Left hindlimb (tissue), 1 donor: ENCODE results near the gene CRELD1.
A peak's percentile ranks its signal among the peaks of the same experiment; 100 is the strongest.
"Not testable (repeated sequence)": the region's sequence is repeated elsewhere in the genome, so short reads cannot be mapped to it uniquely, and the experiment has no call there.

Experiments used
- DNase-seq: peaks from one replicate; pipeline ENCODE4 v3.0.0-alpha.2; 2018

Gene CRELD1

DNA sequence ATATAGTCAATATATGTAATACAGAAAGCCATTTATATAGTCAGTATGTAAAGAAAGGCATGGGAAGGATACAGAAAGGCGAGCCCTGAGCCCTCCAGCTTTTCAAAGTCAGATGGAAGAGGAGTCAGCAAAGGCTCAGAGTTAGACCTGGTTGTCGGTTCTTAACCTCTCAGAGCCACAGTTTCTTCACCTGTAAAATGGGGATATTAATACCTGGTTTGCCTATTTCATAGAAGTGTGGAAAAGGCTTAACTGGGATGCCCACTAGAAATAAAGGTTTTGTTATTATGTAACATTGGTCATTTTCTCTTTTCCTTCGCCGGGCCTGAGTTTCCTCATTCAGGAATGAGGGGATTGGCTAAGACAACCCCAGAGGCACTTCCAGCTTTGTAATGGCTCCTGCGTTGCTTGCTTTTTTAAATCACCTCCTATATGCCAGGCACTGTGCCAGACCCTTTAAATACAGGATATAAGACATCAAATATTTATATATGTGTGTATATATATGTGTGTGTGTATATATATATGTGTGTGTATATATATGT is 2.4 kb downstream of the CRELD1 start:
- no peak for DNase-seq

DNA sequence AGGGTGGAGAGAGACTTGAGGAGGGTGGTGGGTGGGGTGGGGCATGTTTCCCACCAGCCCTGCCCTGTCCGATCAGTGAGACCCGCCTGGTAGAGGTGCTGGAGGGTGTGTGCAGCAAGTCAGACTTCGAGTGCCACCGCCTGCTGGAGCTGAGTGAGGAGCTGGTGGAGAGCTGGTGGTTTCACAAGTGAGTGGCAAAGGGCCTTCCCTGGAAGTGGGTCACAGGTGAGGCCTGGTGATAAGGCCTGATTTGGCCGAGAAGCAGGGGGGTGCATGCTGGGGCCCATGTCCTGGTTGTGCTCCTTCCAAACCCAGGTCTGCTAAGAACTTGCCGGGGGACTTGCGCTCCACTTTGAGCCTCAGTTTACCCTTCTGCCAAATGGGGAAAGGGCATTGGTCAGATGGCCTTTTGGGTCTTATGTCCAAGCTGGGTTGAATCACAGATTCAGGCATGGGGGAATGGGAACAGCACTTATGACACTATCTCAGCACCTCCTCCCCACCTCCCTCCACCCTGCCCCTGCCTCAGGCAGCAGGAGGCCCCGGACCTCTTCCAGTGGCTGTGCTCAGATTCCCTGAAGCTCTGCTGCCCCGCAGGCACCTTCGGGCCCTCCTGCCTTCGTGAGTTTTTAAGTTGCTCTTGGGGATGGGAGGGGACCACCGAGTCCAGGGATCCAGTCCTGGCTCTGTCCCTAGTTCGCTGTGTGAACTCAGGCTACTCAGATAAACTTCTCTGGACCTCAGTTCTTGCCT is 4.0 kb downstream of the CRELD1 start:
- no peak for DNase-seq

DNA sequence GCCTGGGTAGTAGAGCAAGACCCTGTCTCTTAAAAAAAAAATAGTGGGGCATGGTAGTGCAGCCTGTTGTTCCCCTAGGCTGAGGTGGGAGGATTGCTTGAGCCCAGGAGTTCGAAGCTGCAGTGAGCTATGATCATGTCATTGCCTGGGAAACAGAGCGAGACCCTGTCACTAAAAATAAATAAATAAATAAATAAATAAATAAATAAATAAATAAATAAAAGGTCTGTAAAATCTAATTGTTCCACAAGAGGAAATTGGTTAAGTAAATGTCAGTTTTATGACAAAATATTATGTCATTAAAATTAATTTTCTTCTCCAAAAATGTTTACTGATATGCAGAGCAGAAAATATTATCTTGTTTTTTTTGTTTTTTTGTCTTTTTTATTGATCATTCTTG is 5.3 kb downstream of the CRELD1 start:
- DNase-seq = no peak

DNA sequence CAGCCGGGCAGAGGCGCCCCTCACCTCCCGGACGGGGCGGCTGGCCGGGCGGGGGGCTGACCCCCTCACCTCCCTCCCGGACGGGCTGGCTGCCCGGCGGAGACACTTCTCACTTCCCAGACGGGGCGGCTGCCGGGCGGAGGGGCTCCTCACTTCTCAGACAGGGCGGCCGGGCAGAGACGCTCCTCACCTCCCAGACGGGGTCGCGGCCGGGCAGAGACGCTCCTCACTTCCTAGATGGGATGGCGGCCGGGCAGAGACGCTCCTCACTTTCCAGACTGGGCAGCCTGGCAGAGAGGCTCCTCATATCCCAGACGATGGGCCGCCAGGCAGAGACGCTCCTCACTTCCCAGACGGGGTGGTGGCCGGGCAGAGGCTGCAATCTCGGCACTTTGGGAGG is 6.3 kb downstream of the CRELD1 start:
- DNase-seq = not testable (repeated sequence)

GRCh38 chr3:9940746-9941145 is 7.1 kb downstream of the CRELD1 start:
- no peak for DNase-seq

DNA sequence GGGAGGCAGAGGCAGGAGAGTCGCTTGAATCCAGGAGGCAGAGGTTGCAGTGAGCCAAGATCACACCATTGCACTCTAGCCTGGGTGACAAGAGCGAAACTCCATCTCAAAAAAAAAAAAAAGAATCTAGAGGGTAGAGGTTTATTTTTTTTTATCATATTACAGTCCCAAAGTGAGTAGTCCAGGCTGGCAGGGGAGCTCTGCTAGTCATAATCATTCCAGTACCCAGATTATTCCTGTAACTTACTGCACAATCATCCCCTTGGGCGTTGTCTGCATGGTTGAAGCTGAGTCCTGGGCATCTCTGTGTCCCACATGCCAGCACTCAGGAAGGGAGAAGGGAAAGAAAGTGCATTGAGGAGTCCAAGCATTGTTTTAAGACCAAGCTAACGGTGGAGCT is 8.5 kb downstream of the CRELD1 start:
- DNase-seq = no peak

- no peak for DNase-seq
These were observed 9.5 kb downstream of the CRELD1 start for GRCh38 chr3:9942934-9943690.

- no peak for DNase-seq
These were observed 10.6 kb downstream of the CRELD1 start for GRCh38 chr3:9944271-9944670.

- DNase-seq = no peak
These were observed 11.7 kb downstream of the CRELD1 start for GRCh38 chr3:9945358-9945757.

DNA sequence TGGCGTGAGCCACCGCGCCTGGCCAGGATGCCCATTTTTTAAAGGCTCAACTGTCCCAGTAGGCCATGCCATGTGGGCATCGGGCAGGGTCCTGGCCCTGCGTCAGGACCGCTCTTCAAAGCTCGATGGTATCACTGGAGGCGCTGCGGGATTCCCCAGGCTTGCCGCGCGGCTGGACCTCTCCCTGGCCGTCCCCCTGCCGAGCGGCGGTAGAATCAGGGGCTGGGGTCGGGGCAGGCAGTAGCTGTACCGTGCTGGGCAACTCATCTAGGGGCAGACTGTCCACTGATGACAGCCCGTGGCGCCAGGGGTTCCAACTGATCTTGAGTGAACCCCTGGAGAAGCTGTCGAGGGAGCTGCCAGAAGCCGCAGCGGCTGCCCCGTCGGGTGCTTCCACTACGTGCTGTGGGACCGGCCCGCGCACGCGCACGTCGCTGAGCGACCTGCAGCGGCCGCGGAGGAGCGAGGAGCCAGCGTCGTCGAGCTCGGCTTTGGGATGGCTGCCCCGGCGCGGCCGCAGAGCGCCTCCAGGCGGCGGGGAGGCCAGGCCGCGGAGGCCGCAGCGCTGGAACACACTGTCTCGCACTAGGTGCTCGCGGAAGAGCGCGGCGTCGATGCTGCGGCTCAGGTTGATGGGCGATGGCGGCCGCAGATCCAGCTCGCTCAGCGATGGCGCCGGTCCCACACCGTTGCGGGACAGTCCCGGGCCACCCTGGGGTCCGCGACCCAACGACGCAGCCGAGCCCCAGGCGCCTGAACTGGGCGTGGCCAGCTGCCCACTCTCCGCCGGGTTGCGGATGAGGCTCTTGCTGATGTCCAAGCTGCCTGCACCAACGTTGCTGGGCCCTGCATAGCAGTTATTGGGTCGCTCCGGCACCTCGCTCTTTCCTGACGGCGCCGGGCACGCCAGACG is 12.7 kb downstream of the CRELD1 start:
- DNase-seq = peak; percentile 91

DNA sequence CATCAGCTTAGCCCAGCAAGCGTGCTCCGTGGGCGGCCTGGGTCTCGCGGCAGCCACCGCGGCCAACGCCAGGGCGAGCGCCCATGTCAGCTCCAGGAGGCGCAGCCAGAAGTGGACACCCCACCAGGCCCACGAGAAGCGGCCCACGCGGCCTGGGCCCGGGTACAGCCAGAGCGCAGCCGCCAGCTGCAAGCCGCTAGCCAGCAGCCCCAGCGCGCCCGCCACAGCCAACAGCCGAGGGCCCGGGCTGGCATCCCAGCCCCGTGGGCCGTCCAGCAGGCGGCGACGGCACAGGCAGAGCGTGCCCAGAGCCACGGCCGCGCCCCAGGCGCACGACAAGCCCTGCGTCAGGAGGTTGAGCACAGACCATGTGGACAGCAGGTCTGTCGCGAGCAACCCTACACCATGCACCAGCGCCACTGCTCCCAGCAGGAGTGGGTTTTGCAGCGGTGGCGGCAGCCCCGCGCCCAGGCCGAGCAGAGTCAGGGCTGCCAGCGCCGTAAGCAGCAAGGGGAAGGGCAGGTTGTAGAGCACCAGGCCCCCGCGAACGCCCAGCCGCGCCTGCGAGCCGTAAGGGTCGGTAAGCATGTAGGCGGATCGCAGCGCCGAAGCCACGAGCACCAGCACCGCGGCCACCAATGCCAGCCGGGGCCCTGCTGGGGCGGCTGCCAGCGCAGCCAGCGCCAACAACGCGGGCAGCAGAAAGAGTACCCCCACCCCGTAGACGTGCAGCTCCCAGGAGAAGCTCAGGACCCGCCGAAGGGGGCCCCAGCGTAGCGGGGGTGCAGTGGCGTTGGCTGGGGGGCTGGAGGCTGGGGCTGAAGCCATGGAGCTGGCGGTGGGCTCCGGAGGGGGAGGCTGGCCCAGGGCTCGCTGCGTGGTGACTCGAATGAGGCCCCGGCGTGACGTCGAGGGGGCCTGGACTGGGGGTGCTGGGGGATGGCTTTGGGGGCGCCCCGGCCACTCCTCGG is 13.7 kb downstream of the CRELD1 start:
- peak; percentile 77 for DNase-seq

GRCh38 chr3:9948586-9948985 is 15.0 kb downstream of the CRELD1 start:
- no peak for DNase-seq

- DNase-seq = no peak
These were observed 15.5 kb downstream of the CRELD1 start for GRCh38 chr3:9949115-9949514.

DNA sequence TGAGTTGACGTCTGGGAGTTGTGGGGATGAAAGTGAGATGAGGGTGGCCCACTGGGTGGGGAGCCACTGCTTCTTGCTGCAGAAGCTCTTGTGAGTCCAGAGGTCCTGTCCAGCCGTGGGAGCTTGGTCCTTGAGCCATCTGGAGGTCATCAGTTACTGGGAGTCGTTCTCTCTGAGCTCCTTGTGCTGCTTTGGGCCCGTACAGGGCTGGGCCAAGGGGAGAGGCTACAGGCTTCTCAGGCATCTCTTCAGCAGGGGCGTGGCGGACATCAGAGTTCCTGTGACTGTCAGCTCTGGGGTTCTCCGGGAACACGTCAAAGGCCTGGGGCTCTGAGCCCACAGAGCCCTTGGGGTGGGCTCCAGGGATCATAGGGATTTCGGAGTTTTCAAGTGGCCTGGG is 16.0 kb downstream of the CRELD1 start:
- no peak for DNase-seq

GRCh38 chr3:9951126-9951525 is 17.5 kb downstream of the CRELD1 start:
- no peak for DNase-seq

DNA sequence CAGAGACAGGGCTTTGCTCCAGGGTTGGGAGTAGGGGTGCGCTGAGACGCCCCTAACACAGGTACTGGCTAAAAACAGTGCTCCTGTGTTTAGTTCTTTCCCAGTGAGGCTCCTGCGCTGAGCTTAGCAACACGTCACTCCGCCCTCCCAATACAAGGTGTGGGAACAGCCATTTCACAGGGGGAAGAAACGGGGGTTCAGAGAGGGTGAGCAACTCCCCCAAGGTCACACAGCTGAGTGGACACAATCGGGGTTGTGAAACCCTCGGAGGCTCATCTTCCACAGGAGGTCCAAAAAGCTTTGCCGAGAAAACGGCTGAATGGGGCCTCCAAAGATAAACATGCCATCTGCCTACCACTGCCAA is 17.9 kb downstream of the CRELD1 start:
- no peak for DNase-seq

DNA sequence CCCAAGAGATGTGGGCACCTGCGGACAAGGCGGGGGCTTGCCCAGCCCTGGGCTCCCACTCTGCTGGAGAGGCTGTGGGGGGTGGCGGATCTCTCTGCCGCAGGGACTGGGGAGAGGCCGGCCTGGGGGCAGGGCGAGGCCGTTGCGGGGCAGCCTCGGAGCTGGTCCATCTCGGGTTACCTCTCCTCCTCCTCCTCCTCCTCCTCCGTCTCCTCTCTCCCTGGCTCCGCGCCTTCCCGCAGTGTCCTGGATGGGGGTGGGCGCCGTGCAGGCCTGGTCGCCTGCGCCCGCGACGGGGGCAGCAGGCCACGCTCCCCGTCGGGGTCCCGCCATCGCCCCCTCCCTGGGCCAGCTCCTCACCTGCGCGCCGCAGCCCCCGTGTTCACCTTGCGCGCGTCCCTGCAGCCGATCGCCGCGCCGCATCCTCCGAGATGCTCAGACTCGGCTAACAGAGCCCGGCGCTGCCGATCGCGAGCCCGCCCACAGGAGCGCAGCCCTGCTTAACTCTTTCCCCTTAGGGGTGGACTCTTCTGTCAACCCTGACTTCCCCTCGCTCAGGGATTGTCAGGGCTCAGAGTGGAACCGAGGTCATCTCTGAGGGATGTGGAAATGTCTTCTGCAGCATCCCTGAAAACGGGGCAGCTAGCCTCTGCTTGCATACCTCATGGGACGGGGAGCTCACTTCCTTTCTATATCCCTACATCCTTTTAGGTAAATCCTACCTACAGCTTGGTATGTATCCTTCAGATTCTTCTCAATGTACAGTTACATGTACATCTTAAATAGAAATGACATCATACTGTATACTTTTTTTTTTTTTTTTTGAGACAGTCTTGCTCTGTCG is 18.6 kb downstream of the CRELD1 start, which contains the start of gene PRRT3:
Gene PRRT3, minus strand, starts transcription at position 447 of the 844 bp plus-strand sequence. CDS start 2,293 bp downstream, outside the sequence.
- DNase-seq = peak; percentile 62

GRCh38 chr3:9955067-9955502 is 21.5 kb downstream of the CRELD1 start:
- DNase-seq = no peak

DNA sequence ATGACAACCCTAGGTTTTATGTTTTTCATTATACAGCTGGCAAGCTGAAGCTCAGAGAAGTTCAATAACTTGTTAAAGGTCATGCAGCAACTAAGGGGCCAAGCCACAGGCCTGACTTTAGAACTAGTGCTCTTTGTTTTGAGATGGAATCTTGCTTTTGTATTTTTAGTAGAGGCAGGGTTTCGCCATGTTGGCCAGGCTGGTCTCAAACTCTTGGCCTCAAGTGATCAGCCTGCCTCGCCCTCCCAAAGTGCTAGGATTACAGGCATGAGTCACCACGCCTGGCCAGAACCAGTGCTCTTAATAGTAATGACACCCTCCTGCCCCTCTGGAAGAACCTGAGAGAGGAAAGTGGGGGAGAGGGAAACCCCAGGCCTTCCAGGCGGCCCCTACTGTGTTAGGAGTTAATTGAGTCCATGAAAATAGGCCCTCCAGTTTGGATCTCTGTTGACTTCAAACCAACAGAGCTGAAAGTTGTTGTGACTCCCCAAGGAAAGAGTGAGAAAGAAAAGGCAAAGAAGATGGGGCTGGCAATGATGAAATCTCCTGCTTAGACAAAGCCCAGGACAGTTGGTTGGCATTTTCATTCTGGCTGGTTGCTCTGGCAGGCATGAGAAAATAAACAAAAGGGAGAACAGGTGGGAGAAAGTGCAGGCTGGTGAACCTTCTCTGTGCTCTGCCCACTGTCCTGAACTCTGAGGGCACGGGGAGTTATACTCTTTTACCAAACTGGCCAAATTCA is 22.1 kb downstream of the CRELD1 start:
- no peak for DNase-seq

DNA sequence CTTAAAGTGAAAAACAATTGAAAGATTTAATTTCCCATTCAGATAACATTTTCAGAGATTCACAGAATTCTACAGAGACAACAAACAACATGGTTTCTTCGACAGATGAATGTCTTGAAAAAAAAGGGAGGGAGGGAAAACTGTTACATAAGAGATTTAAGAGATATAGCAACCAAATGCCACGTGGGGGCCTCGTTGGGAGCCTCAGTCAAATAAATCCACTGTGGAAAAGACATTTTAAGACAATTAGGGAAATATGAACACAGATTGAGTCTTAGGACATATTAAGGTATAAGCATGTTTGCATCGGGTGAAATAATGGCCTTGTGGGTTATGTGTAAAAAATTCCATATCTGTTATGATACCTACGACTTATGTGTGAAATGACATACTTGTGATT is 23.6 kb downstream of the CRELD1 start:
- no peak for DNase-seq
